ENCODE results near the gene ADD1.

Gene ADD1

DNA sequence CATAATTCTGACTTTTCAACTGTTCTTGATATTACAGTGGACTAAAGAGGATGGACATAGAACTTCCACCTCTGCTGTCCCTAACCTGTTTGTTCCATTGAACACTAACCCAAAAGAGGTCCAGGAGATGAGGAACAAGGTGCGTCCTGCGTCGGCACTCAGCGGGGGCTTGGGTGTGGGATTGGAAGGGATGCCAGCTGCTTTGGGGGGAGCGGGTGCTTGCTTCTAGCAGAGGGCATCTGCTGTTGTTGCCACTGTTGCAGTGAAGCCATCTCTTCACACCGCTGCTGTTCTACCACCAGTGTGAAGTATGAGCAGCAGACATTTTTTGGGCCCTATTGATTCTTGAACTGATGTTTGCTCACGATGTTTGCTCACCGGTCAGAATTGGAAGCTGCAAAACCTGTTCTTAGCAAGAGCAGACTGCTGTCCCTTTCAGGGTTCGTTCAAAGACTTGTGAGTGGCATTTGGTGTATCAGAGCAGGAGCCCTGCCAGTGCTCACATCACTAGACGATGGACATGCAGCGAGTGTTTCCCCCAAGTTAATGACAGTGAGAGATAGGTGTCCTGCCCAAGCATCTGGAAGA, 64.2 kb downstream of the ADD1 start:
- no peak for DNase-seq (ENCODE audit: extremely low read depth, insufficient read length)
- H3K36me3 ChIP-seq (ENCODE audit: control insufficient read depth, insufficient read depth, low read length): peaks cover 42% of the 10 kb centered on the region

DNA sequence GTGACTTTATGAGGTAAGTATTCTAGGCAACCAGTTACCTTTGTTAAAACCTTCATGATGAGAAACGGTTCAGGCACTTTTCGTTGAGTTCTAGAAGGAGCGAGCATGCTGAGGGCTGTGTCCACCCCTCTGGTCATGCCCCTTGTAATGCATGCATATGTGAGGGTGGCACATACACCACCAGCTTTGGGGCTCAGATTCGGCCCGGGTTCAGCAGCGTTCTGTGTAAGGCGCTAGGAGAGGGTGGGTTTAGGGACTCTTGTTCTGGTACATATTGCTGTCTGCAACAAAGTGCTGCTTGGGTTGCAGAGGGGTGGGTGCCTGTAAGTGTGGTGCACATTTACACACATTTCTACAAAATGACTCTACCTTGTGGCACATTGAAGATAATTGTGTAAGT, 65.0 kb downstream of the ADD1 start:
- TF ChIP-seq, protein P1, sequence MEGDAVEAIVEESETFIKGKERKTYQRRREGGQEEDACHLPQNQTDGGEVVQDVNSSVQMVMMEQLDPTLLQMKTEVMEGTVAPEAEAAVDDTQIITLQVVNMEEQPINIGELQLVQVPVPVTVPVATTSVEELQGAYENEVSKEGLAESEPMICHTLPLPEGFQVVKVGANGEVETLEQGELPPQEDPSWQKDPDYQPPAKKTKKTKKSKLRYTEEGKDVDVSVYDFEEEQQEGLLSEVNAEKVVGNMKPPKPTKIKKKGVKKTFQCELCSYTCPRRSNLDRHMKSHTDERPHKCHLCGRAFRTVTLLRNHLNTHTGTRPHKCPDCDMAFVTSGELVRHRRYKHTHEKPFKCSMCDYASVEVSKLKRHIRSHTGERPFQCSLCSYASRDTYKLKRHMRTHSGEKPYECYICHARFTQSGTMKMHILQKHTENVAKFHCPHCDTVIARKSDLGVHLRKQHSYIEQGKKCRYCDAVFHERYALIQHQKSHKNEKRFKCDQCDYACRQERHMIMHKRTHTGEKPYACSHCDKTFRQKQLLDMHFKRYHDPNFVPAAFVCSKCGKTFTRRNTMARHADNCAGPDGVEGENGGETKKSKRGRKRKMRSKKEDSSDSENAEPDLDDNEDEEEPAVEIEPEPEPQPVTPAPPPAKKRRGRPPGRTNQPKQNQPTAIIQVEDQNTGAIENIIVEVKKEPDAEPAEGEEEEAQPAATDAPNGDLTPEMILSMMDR (IDR thresholded peaks at IDR 0.05; ENCODE audit: insufficient read depth, low read length, poor library complexity, severe bottlenecking): no peak
- Histone ChIP-seq H3K27me3 (replicated peaks; ENCODE audit: control insufficient read depth, insufficient read depth, low read length) (no peaks in the 10 kb centered on the region), H3K36me3 (ENCODE audit: control insufficient read depth, insufficient read depth, low read length) (peaks cover 42% of the 10 kb centered on the region), H3K4me3 (replicated peaks; ENCODE audit: low read depth, low read length) (no peak overlapping the region)
- DNase-seq (ENCODE audit: extremely low read depth, insufficient read length): no peak

More for the DNA sequence above, 64.2 kb downstream of the ADD1 start:
- Histone ChIP-seq H3K4me3 (replicated peaks; ENCODE audit: low read depth, low read length) (no peak overlapping the region), H3K27me3 (replicated peaks; ENCODE audit: control insufficient read depth, insufficient read depth, low read length) (no peaks in the 10 kb centered on the region)
- TF ChIP-seq, protein P1 (IDR thresholded peaks at IDR 0.05; ENCODE audit: insufficient read depth, low read length, poor library complexity, severe bottlenecking): no peak

GRCh38 chr4:2909583-2909982, 65.9 kb downstream of the ADD1 start:
- H3K4me3 ChIP-seq (replicated peaks; ENCODE audit: low read depth, low read length): no peak overlapping the region
- peaks cover 42% of the 10 kb centered on the region for H3K36me3 ChIP-seq (ENCODE audit: control insufficient read depth, insufficient read depth, low read length)

DNA sequence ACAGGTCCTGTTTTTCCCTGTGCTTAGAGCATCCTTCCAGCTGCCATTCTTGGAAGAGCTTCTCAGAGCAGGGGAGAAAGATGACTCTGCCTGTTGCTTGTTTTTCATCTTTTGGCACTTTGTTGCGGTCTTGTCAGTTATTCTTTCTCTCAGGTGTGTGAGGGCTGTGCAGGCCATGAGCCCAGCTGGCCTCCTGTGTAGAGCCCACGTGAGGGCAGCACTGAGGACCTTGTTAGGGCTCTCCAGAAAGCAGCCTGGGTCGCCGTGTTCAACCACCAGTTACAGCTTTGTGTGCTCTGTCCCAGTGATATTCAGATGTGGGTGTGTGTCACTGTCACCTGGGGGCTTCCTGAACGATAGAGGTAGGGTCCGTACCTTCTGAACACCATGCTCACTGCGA, 66.8 kb downstream of the ADD1 start:
- TF ChIP-seq, protein P1 (IDR thresholded peaks at IDR 0.05; ENCODE audit: insufficient read depth, low read length, poor library complexity, severe bottlenecking): peak; percentile 35
- Histone ChIP-seq H3K36me3 (ENCODE audit: control insufficient read depth, insufficient read depth, low read length) (peaks cover 38% of the 10 kb centered on the region), H3K27me3 (replicated peaks; ENCODE audit: control insufficient read depth, insufficient read depth, low read length) (no peaks in the 10 kb centered on the region), H3K4me3 (replicated peaks; ENCODE audit: low read depth, low read length) (no peak overlapping the region)
- no peak for DNase-seq (ENCODE audit: extremely low read depth, insufficient read length)

More at GRCh38 chr4:2909583-2909982, 65.9 kb downstream of the ADD1 start:
- H3K27me3 ChIP-seq (replicated peaks; ENCODE audit: control insufficient read depth, insufficient read depth, low read length): no peaks in the 10 kb centered on the region
- no peak for DNase-seq (ENCODE audit: extremely low read depth, insufficient read length)
- TF ChIP-seq, protein P1 (IDR thresholded peaks at IDR 0.05; ENCODE audit: insufficient read depth, low read length, poor library complexity, severe bottlenecking): no peak

GRCh38 chr4:2911868-2912267, 68.2 kb downstream of the ADD1 start:
- TF ChIP-seq, protein P1 (IDR thresholded peaks at IDR 0.05; ENCODE audit: insufficient read depth, low read length, poor library complexity, severe bottlenecking): no peak
- no peak overlapping the region for H3K4me3 ChIP-seq (replicated peaks; ENCODE audit: low read depth, low read length)
- DNase-seq (ENCODE audit: extremely low read depth, insufficient read length): no peak
- peaks cover 33% of the 10 kb centered on the region for H3K36me3 ChIP-seq (ENCODE audit: control insufficient read depth, insufficient read depth, low read length)
- H3K27me3 ChIP-seq (replicated peaks; ENCODE audit: control insufficient read depth, insufficient read depth, low read length): no peaks in the 10 kb centered on the region

DNA sequence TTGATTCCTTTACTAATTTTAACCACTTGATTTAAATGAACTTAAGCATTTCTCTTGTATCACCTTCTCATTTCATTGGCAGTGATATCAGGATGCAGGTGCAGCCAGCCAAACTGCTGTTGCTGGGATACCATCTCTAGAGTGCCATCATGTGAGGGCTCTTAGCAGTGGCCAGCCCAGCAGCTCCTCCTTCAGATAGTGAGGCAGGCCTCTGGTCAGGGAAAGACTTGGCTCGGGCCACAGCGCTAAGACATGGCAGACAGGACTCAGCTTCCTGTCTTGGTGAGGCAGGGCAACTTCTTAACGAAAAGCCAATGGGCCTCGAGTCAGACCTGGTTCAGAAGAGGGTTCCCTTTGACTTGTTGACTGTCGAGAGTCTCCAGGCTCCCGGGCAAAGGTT, 69.5 kb downstream of the ADD1 start:
- peaks cover 26% of the 10 kb centered on the region for H3K36me3 ChIP-seq (ENCODE audit: control insufficient read depth, insufficient read depth, low read length)
- no peaks in the 10 kb centered on the region for H3K27me3 ChIP-seq (replicated peaks; ENCODE audit: control insufficient read depth, insufficient read depth, low read length)

More for the DNA sequence above, 69.5 kb downstream of the ADD1 start:
- TF ChIP-seq, protein P1 (IDR thresholded peaks at IDR 0.05; ENCODE audit: insufficient read depth, low read length, poor library complexity, severe bottlenecking): no peak
- no peak overlapping the region for H3K4me3 ChIP-seq (replicated peaks; ENCODE audit: low read depth, low read length)
- DNase-seq (ENCODE audit: extremely low read depth, insufficient read length): no peak
